Stimulated activated CD8-positive, alpha-beta memory T cell treated with anti-CD3 and anti-CD28 coated beads, Interleukin-15, amount 100 ng/mL, for 1 hour (primary cell): ENCODE results near the gene PHACTR1.
"Not testable (repeated sequence)": the region's sequence is repeated elsewhere in the genome, so short reads cannot be mapped to it uniquely, and the experiment has no call there.

Experiments used
- DNase-seq: peaks from one replicate; pipeline ENCODE4 v3.0.0-alpha.2; 2020; ENCODE audit warnings: low read depth

The PHACTR1 gene

DNA sequence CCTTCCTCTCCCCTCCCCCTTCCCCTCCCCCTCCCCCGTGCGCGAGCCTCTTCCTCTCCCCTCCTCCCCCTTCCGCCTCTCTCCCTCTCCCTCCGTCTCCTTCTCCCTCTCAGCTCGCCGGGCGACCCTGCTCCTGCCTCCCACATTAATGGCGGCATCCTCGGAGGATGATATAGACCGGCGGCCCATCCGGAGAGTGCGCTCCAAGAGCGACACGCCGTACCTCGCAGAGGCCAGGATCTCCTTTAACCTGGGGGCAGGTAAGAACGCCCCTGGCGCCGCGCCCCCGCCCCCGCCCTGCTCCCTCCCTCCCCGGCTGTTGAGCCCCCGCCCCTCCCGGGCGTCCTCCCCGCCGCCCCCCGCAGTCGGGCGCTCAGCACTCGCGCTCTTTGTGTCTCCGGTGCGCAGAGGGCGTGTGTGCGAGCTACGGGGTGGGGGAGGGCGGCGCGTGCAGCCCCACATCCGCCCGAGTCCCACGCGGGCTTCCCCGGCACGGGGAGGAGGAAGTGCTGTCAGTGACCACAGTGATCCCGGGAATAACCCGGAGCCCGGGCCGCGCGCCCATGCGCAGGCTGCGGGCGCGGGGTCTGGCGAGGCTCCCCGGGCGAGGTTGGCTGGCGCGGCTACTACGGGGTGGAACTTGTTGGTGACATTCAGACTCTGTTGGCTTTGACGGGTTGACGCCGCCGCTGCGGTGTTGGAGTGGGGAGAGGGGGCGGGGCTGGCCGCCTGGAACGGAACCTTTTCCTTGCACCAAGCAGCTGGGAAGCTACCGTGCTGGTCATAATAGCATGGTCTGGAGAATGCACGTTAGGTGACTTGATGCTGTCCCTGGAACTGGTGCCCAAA lies 33.2 kb downstream of the PHACTR1 start:
- no peak for DNase-seq

GRCh38 chr6:12750416-12750815 lies 33.8 kb downstream of the PHACTR1 start:
- no peak for DNase-seq

GRCh38 chr6:12751694-12752325 lies 35.2 kb downstream of the PHACTR1 start:
- DNase-seq = no peak

DNA sequence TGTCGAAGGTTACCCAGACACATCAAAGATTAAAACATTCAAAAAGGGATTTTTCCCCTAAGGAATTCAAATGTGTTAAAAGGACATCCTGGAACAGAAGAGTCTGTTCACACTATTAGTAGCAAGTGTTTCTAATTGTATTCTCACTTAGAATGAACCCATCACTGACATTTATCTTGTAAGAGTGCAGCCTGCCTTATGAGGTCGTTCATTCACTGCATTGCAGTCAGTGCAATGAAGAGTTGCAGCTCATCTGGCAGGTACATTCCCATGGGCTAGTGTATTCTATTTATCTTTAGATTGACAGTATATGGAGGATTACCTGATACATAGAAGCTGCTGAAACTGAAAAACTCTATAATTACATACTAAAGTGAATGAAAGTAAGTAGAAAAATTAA lies 36.5 kb downstream of the PHACTR1 start:
- DNase-seq = no peak

GRCh38 chr6:12760226-12760625 lies 43.7 kb downstream of the PHACTR1 start:
- DNase-seq = no peak

- DNase-seq = no peak
Observed at GRCh38 chr6:12760911-12761310, 44.3 kb downstream of the PHACTR1 start.

- no peak for DNase-seq
Observed at GRCh38 chr6:12761376-12762115, 45.0 kb downstream of the PHACTR1 start.

GRCh38 chr6:12762731-12763434 lies 46.3 kb downstream of the PHACTR1 start:
- DNase-seq = not testable (repeated sequence)

DNA sequence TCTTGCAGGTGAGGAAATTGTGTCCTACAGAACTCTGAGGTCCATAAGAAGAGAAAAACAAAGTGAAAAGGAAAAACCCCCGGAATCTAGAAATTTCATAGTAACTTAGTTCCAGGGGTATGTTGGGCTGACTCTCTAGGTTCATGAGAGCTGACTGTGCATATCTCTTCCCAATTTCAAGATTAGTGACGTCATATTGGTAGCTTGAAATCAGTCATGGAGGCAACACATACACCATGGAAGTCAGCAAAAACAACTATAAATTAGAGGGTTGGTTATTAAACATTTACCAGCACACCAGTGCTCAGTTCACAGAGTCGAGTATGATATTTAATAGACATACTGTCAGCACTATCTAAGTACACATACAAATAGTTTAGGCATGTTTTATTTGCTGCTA lies 49.8 kb downstream of the PHACTR1 start:
- no peak for DNase-seq

- no peak for DNase-seq
Observed at GRCh38 chr6:12767016-12767415, 50.4 kb downstream of the PHACTR1 start.

DNA sequence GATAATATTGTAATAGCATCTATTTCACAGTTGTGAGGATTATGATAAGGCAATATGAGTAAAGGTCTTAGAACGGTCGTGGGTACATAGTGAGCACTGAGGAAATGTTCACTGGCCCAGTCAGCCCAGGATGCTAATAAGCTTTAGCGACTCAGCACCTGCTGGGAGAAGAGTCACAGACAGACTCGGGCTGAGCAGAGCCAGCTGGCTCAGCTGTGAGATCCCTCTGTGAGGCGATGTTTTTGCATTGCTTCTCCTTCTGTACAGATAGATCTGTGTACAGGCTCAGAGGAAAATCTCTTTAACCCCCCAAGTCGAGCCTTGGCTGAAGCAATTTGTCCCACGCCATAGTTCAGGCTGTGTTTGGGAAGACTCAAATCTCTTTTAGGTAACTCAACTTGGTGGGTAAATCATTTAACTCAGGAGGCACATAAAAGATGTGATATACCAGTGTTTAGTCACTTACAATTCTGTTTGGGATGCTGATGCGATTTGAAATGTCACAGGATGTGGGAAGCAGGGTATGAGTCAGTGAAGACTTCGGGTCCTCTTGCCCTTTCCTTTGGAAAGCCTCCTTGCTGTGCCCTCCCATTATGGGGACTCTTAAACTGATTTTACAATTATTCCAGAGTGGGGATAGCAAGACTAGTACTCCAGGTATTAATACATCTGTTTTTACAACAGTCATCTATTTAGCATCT lies 53.1 kb downstream of the PHACTR1 start:
- DNase-seq = no peak

GRCh38 chr6:12772416-12772815 lies 55.8 kb downstream of the PHACTR1 start:
- DNase-seq = no peak

GRCh38 chr6:12776291-12776690 lies 59.7 kb downstream of the PHACTR1 start:
- no peak for DNase-seq

DNA sequence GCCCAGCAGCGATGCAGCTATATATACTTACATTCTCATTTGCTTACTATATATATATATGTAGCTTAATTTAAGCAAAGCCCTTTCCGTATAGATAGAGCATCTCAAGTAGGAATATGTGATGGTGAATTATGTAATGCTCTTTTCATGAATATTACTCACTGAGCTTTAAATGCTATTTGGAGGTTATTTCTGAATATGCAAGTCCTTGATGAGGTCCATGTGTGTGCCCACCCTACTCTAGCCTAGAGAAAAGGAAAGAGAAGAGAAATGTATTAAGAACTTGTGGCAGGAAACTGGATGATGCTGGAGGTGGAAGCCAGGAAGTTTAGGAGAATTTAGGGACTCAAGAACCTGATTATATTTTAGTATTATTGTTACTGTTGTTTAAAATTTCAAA lies 63.2 kb downstream of the PHACTR1 start:
- no peak for DNase-seq

DNA sequence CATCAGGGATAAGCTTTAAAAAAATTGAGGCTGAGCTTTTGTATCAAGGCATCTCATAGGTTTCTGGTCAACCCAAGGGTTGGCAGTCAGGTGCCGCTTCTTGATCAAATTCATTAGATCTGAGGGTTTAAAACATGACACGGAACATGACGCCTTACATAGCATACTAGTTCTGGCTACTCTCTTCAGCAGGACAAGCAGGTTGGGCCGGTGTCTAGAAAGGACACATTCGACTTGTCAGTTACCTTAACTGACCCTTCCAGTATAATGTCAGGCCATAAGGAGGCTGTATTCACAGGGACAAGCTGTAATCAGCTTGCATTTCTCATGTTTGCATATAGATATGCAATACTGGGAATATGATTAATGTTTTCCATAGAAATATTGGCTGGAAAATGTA lies 65.6 kb downstream of the PHACTR1 start:
- DNase-seq = no peak

DNA sequence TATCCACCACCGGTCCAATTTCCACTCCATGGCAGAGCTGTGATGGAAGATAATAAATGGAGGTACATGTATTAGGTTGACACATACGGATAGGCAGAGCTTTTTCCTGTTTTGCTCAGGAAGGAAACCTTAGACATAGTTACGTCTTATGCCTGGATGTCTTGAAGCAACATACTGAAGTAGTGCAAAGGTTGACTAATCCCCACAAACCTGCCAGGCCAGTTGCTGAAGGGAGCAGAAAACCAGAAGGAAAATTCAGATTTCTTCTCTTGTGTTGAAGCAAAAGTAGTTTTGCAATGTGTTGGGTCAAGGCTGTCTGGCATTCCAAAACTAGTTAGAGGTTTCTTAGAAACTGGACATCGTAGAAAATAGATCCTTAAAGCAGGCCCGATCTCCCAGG lies 68.7 kb downstream of the PHACTR1 start:
- DNase-seq = no peak

- DNase-seq = no peak
Observed at GRCh38 chr6:12785921-12786320, 69.4 kb downstream of the PHACTR1 start.

DNA sequence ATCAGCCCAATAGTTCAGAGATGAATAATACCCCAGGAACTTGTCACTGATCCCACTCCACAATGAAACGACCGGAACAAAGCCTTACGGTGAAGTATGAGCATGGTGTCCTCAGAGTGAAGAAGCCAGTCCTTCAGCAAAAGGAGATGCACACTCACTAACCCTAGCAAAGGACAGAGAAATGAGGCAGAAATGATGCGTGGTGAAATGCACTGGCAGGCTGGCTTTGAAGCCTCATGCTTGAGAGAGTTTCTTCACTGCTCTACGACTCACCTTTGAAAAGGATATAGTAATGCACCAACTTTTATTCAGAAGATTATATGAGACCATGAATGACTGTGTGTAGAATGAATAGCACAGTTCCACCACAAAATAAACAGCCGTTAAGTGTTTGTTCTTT lies 74.8 kb downstream of the PHACTR1 start:
- no peak for DNase-seq

DNA sequence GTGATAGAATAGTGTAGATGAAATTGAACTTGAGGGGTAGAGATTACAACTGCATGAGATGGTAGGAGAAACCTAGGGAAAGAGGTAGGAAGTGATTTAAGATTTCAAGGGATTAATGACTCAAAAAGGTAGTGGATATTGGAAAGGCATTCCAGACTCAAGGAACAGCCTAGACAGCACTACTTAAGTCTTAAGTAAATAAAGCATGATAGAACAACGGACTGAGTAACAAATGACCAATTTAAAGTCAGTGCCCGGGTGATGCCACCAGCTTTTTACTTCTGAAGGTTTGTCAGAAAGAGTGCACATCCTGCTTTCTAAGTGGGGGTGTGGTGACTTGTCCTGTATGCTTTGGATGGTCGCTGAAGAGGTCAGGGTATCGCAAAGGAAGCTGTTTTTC lies 81.8 kb downstream of the PHACTR1 start:
- no peak for DNase-seq

DNA sequence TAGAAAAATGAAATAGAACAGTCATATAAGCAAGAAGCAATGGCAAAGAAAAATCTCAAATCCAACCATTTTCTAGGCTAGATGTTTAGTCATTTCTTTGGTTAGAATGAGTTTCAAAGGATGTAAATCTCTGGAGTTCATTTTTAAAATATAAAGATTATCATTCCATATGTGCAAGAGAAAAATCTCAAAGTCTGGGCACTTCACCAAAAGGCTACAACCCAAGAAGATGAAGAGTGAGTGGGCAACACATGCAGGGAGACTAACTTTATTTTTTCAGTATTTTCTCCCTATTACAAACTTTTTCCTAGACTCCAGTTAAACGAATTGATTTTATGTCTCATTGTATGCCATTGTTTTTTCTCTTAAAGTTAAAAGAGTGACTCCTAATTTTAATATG lies 83.6 kb downstream of the PHACTR1 start:
- no peak for DNase-seq

- DNase-seq = no peak
Observed at GRCh38 chr6:12801141-12801540, 84.6 kb downstream of the PHACTR1 start.

GRCh38 chr6:12802440-12802839 lies 85.9 kb downstream of the PHACTR1 start:
- no peak for DNase-seq
